Type B pancreatic cell (in vitro differentiated cells): Measurements from ENCODE around the gene TENM4. TPM values are rescaled to one million over a fixed set of nuclear protein-coding genes. Genes with fewer than 3 reads are reported as not detected.

Source experiments
- DNase-seq: peaks from one replicate; pipeline ENCODE4 v3.0.0; 2021; ENCODE audit warnings: mixed read lengths; ENCODE audit not compliant: unreplicated experiment; ENCODE audit errors: extremely low spot score
- H3K27ac Mint-ChIP-seq: 2 replicates; pipeline ENCODE4 v1.8.0; 2021; ENCODE audit warnings: mild to moderate bottlenecking, mixed read lengths
- H3K27me3 Mint-ChIP-seq: 2 replicates; pipeline ENCODE4 v1.8.0; 2021; ENCODE audit warnings: mixed read lengths
- H3K36me3 Mint-ChIP-seq: 2 replicates; pipeline ENCODE4 v1.8.0; 2021; ENCODE audit warnings: mixed read lengths
- H3K4me1 Mint-ChIP-seq: one replicate; pipeline ENCODE4 v1.8.0; 2021; ENCODE audit warnings: mixed read lengths; ENCODE audit not compliant: unreplicated experiment
- H3K4me3 Mint-ChIP-seq: 2 replicates; pipeline ENCODE4 v1.8.0; 2021; ENCODE audit warnings: mild to moderate bottlenecking, mixed read lengths
- H3K9me3 Mint-ChIP-seq: 2 replicates; pipeline ENCODE4 v1.8.0; 2021; ENCODE audit warnings: mixed read lengths
- CTCF ChIP-seq: fragments of 200-600 bp; sonication (generic); conservative IDR thresholded peaks from 2 replicates; pipeline ENCODE4 v1.5.0; 2021; ENCODE audit warnings: antibody characterized with exemption, mild to moderate bottlenecking
- total RNA-seq: library from RNA; stranded (reverse); gene quantifications from 2 replicates; pipeline ENCODE4 v1.2.1, GENCODE V29; 2021; ENCODE audit warnings: low replicate concordance

TENM4 gene
- total RNA-seq, 1 donor from 2014 or later: 156 TPM

- Mint-ChIP-seq H3K9me3 (no peaks in the 10 kb centered on the region), H3K4me3 (no peak overlapping the region), H3K27me3 (no peaks in the 10 kb centered on the region), H3K4me1 (peaks cover 39% of the 10 kb centered on the region), H3K27ac (peak overlapping the region; percentile 69), H3K36me3 (peaks cover 8% of the 10 kb centered on the region)
- DNase-seq: no peak
- no peak for TF ChIP-seq CTCF
Observed at GRCh38 chr11:78818201-78818600, 622.6 kb downstream of the TENM4 start.

GRCh38 chr11:78815831-78816230 lies 625.0 kb downstream of the TENM4 start:
- no peaks in the 10 kb centered on the region for H3K9me3 Mint-ChIP-seq
- peaks cover 53% of the 10 kb centered on the region for H3K4me1 Mint-ChIP-seq
- H3K27me3 Mint-ChIP-seq: no peaks in the 10 kb centered on the region
- TF ChIP-seq CTCF: no peak
- DNase-seq: no peak
- peaks cover 6% of the 10 kb centered on the region for H3K36me3 Mint-ChIP-seq
- H3K4me3 Mint-ChIP-seq: no peak overlapping the region
- H3K27ac Mint-ChIP-seq: no peak overlapping the region

GRCh38 chr11:78812513-78813293 lies 628.1 kb downstream of the TENM4 start:
- H3K4me3 Mint-ChIP-seq: no peak overlapping the region
- no peak for TF ChIP-seq CTCF
- no peaks in the 10 kb centered on the region for H3K27me3 Mint-ChIP-seq
- H3K9me3 Mint-ChIP-seq: no peaks in the 10 kb centered on the region
- H3K36me3 Mint-ChIP-seq: peaks cover 6% of the 10 kb centered on the region
- H3K27ac Mint-ChIP-seq: peak overlapping the region; percentile 33
- H3K4me1 Mint-ChIP-seq: peaks cover 58% of the 10 kb centered on the region
- no peak for DNase-seq

GRCh38 chr11:78810559-78811009 lies 630.2 kb downstream of the TENM4 start:
- Mint-ChIP-seq H3K4me1 (peaks cover 49% of the 10 kb centered on the region), H3K4me3 (peak overlapping the region; percentile 29), H3K9me3 (no peaks in the 10 kb centered on the region), H3K36me3 (peaks cover 21% of the 10 kb centered on the region), H3K27me3 (no peaks in the 10 kb centered on the region), H3K27ac (peak overlapping the region; percentile 78)
- no peak for TF ChIP-seq CTCF
- no peak for DNase-seq

- Mint-ChIP-seq H3K27me3 (no peaks in the 10 kb centered on the region), H3K4me3 (peak overlapping the region; percentile 35), H3K36me3 (peaks cover 21% of the 10 kb centered on the region), H3K9me3 (no peaks in the 10 kb centered on the region), H3K27ac (peak overlapping the region; percentile 78), H3K4me1 (peaks cover 49% of the 10 kb centered on the region)
- DNase-seq: no peak
- TF ChIP-seq CTCF: no peak
Observed at GRCh38 chr11:78809931-78810541, 630.8 kb downstream of the TENM4 start.
